NCI-H748 (cell line): ENCODE data around the gene LRSAM1.

Experiments
- DNase-seq: peaks from one replicate; lab custom pipeline; 2025; ENCODE audit not compliant: unreplicated experiment; lab: John Stamatoyannopoulos, UW

The LRSAM1 gene

DNA sequence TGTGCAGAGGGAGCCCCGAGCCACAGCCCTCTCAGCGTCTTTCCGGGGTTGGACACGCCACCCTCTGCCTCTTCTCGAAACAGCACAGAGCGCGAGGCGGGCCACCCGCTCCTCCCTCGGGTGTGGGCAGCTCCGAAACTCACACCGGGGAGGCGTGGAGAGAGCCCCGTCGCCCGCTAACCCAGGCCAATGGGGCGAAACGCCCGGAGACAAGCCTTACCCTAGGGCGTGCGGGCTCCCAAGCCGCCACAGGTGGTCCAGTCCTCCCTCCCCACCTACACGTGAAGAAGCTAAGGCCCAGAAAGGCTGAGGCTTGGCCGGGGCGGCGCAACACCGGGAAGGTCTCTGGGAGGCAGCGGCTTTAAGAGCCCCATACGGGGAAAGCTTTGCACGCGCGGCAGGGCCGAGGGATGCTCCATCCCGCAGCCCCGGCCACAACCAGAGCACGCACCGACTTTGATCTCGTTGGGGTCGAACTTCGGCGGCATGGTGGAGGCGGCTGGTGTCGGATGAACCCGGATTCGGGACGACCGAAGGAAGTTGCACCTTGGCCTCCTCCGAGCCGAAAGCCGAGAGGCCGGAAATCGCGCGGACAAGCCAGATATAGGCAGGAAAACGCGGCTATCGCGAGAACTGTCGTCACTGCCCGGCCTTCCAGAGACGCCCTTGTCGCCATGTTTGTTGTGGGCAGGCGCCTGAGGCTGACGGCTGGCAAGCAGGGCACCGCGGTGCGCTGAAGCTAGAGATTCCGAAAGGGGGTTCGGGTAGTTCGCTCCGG lies at the start of gene LRSAM1, which contains the start of gene RPL12:
TSS of gene LRSAM1 (plus strand) at position 681 of the 778 bp plus-strand sequence. CDS start 3,018 bp downstream, outside the sequence.
TSS of gene RPL12 (minus strand) at position 577 of the 778 bp plus-strand sequence. CDS start at position 488, 89 bp downstream.
- DNase-seq, result peak; percentile 95

DNA sequence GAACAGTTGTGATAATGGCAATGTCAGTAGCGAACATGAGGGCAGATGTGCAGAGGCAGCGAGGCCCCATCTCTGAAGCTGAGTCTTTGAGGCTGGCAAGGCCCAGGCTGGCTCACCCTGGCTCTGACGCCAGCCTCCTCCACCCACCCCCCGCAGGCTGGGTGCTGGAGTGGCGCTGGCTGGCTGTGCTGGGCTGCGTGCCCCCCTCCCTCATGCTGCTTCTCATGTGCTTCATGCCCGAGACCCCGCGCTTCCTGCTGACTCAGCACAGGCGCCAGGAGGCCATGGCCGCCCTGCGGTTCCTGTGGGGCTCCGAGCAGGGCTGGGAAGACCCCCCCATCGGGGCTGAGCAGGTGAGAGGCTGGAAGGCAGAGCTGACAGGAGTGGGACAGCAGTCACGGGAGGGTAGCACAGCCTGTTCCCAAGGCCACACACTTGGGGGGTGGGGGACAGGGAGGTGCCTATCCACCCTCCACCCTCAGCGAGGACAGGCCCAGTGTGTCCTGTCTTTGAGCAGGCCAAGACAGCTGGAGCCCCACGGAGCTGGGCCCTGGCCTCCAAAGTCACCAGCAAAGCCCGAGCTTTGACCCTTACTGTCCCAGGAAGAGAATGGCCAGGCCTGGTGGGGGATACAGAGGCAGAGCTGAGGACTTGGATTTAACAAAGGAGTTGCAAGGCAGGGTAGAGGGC lies 48.8 kb upstream of the LRSAM1 start:
- no peak for DNase-seq

DNA sequence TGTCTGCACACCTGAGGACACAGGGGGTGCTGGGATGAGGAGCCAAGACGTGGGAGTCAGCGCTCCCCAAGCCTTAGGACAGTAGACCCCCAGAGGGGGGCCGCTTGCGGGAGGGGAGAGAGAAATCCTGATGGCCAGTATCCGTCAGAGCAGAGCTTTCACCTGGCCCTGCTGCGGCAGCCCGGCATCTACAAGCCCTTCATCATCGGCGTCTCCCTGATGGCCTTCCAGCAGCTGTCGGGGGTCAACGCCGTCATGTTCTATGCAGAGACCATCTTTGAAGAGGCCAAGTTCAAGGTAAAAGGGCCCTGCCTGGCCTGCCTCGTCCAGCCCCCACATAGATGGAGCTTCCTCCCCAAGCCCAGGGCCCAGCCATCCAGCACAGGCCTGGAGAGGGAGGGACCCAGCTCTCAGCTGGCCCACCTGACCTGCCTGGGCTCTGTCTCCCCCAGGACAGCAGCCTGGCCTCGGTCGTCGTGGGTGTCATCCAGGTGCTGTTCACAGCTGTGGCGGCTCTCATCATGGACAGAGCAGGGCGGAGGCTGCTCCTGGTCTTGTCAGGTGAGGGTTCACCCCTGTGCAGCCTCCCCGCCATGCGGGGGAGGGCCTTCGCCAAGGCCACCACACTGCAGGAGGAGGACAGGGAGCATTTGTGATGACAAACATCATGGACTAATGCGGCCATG lies 47.7 kb upstream of the LRSAM1 start:
- DNase-seq, result no peak

DNA sequence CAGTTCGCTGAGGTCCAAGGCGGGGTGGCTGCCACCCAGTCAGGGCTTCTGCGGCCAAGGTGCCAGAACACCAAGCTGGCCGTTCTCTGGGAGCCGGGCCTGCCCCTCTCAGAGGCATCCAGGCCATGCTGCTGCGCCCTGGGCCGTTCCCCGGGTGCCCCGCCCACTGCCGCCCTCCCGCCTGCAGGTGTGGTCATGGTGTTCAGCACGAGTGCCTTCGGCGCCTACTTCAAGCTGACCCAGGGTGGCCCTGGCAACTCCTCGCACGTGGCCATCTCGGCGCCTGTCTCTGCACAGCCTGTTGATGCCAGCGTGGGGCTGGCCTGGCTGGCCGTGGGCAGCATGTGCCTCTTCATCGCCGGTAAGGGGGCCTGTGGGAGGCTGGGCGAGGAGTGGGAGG lies 46.7 kb upstream of the LRSAM1 start:
- DNase-seq, result no peak

DNA sequence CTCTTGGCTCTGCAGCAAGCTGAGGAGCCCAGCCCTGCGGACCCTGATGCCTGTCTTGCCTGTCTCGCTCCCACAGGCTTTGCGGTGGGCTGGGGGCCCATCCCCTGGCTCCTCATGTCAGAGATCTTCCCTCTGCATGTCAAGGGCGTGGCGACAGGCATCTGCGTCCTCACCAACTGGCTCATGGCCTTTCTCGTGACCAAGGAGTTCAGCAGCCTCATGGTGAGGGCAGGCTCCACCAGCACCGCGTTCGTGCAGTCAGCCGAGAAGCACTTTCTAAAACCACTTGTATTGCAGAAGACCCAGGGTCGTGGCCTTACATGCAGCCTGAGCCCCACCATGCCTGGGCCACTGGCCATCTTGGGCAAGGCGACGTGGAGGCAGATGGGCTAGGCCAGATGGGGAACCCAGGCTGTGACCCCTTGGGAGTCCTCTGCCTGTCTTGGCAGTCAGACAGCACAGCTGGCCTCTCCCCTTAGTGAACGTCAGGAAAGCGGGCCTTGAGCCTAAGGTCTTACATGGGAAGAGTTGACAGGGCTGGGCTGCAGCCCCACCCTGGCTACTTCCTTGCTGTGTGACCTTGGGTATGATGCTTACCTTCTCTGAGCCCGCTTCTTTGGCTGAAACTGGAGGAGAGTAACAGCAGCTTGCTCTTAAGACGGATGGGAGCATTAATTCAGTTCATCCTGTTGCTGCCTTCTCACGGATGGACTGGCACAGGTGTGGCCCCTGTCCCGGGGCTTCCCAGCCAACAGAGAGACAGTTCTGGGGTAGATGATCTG lies 45.8 kb upstream of the LRSAM1 start:
- DNase-seq, result no peak

DNA sequence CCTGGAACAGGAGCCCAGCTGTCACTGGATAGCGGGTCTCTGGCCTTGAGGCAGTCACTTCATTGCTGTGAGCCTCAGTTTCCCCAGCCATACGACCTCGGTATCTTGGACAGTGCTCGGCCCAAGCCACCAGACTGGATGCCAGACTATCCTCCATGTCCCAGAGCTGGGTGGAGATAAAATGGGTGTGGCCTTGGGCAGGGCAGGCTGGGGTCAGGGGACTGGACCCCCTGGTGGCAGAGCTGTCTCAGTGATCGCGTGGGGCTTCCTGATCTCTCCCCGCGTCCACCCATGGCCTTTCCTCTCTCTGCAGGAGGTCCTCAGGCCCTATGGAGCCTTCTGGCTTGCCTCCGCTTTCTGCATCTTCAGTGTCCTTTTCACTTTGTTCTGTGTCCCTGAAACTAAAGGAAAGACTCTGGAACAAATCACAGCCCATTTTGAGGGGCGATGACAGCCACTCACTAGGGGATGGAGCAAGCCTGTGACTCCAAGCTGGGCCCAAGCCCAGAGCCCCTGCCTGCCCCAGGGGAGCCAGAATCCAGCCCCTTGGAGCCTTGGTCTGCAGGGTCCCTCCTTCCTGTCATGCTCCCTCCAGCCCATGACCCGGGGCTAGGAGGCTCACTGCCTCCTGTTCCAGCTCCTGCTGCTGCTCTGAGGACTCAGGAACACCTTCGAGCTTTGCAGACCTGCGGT lies 44.4 kb upstream of the LRSAM1 start:
- DNase-seq, result no peak

DNA sequence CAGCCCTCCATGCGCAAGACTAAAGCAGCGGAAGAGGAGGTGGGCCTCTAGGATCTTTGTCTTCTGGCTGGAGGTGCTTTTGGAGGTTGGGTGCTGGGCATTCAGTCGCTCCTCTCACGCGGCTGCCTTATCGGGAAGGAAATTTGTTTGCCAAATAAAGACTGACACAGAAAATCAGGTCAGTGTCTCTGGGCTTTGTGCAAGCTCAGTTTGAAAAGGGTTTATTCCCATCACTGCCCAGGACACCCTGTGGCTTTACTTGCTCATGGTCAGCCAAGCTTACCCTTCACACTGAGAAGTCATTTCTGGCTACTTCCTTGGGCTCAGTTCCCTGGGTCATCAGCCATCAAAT lies 43.8 kb upstream of the LRSAM1 start:
- no peak for DNase-seq

DNA sequence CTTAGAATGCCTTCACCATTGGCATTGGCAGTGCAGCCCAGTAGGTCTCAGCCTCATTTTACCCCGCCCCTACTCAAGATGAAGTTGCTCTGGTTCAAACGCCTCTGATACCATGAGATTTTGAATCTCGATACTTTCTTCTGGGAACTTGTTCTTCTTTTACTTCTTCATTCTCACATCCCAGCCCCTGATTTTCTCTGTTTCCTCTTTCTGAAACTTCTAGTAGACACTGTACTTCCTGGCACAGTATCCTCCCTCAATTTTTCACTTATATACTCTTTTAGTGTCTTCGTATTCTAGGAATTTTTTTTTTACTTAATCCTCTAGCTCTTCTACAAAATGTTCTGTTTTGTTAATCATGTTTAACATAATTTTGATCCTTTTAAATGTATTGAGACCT lies 40.2 kb upstream of the LRSAM1 start:
- DNase-seq, result no peak

DNA sequence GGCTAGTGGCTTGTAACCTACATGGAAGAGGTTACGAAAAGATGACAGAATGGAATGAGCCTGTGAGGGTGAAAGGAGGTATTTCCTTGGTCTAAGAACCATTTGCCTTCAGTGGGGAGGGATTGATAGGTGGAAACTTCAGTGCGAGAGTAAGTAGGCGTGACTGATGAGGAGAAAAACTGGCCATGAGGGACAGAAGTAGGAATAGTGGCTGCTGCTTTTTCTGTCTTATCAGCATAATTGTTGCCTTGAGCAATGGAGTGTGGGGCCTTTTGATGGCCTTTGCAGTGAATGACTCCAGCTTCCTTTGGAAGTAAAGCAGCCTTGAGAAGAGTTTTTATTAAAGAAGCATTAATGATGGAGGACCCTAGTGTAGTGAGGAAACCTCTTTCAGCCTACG lies 36.2 kb upstream of the LRSAM1 start:
- no peak for DNase-seq

DNA sequence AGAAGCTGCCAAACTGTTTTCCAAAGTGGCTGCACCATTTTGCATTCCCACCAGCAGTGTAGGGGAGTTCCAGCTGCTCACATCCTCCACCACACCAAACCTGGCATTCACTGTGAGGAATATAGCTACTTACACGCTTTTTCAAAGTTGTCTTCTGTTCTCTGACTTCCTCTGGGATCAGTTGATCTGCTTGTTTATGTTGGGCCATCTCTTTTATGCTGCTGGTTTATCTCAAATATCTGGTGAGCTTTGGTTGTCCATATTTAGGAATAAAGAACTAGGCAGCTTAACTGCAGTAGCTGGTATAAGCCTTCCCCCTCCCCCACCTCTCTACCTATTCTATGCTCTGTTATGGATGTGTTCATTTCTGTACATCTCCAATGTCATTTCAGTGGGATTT lies 35.7 kb upstream of the LRSAM1 start:
- DNase-seq, result no peak

DNA sequence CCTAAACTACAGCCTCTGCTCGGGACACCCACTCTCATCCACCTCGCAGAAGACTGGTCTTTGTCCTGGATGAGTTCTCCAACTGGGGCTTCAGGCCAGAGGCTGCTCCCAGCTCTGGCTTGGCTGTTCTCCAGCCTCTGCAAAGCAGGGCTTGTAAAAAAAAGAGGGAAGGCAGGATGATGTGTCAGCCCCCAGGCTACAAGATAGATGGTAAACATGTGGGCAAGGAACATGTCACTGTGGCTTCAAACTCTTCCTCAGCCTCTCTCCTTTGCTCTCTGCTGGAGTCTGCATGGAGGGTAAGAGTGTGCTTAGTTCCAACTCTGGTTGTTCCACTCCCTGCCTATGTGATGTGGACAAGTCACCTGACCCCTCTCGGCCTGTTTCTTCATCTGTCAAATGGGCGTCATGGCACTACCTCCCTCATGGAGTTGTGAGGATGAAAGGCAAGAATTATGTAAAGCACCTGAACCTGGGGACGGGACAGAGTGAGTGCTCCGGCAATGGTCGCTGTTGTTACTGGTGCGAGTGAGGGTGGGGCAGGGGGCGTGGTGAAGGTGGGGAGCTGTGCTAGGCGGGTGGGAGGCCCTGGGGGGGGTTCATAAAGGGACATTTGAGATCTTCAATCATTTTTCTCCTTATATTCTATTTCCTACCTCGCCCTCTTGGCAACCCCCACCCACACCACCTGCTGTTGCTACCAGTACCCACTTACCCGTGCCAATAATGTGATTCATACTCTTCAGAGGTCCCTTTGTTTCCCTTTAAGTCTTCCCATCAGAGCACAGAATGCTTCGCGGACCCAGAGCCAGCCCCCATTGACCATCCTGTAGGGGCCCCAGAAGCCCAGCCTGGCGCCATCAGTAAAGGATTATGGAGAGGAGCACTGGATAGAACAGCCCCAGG lies 33.9 kb upstream of the LRSAM1 start:
- DNase-seq, result peak; percentile 46

DNA sequence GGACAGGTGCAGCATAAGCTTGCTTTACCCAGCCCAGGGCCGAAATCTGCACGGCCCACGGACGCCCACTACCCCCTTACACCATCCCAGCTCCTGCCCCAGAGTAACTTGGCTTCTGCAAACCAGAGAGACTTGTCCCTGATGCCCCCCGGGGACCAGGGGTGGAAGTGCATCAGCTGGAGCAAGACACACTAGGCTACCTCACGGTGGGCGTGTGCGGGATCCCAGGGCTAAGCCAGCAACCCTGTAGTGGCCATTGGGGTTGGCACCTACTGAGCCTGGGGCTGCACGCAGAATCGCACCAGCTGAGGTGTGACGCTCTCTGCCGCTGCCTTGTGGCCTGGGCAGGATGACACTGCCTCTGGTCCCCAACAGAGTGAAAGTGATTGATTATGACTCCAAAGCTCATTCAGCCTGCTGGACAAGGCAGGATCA lies 33.3 kb upstream of the LRSAM1 start:
- peak; percentile 63 for DNase-seq

DNA sequence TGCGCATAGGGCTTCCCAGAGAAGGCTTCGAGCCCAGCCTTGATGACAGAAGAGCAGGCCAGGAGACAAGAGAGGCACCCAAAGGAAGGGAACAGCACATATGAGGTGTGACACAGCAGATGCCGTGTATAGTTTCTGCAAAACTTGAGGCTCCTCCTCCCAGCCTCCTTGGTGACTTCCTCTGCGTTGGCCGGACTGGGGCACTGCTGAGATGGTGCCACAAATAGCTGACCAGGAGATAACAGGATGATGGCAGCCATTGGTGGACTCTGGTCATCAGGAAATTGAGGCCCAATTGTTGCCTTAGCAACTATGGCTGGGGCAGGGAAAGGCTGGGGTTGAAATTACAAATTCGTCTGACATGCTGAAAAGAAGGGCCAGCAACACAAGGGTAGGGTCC lies 32.0 kb upstream of the LRSAM1 start:
- DNase-seq, result no peak

DNA sequence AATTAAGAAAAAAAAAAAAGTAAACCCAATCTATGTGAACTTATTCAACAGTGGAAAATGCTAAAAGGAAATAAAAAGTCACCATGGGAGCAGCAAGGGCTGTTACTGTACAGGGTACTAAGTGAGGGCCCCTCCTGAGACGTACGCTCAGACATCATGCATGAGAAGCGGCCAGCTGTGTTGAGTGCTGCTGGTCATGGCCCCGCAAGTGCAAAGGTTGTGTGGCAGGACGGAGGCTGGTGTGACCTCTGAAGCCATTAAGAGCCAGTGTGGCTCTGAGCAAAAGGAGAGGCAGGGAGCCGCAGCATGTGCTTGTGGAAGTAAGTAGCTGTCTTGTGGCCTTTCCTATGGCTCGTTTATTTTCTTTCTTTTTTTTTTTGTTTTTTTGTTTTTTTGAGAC lies 30.3 kb upstream of the LRSAM1 start:
- no peak for DNase-seq

DNA sequence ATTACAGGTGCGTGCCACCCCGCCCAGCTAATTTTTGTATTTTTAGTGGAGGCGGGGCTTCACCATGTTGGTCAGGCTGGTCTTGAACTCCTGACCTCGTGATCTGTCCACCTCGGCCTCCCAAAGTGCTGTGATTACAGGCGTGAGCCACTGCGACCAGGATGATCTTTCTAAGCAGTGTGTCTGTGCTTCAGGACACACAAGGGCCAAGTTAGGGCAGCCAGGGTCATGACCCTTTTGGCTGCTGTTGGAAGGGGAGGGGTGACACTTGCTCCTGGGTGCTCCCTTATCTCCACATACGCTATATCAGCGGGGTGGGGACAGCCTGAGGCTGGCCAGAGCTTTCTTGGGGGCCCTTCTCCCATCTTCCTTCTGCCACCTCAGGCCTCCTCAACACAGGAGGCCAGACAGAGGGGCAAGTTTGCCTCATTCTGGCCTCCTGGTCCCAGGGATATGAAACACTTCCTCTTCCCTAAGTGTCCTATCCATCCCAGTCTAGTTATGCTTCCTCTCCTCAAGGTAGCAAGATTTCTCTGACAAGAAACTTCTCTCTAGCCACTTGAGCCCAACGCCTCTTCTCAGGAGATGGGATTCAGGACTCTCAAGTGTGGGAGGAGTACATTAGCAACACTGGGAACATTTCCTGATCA lies 29.1 kb upstream of the LRSAM1 start:
- DNase-seq, result no peak

DNA sequence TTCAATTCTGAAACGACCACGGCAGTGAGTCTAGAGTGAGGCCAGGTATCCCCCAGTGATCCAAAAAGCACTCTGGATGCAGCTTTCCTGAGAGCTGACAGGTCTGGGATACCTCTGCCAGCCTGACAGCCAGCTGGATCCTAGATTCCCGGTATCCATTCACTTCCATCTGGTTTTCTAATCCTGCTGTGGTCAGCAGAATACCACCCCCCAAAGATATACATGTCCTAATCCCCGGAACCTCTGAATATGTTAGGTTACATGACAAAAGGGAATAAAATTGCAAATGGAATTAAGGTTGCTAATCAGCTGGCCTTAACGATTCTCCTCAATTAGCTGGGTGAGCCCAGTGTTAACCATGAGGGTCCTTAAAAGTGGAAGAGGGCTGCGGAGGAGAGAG lies 28.5 kb upstream of the LRSAM1 start:
- DNase-seq, result no peak

DNA sequence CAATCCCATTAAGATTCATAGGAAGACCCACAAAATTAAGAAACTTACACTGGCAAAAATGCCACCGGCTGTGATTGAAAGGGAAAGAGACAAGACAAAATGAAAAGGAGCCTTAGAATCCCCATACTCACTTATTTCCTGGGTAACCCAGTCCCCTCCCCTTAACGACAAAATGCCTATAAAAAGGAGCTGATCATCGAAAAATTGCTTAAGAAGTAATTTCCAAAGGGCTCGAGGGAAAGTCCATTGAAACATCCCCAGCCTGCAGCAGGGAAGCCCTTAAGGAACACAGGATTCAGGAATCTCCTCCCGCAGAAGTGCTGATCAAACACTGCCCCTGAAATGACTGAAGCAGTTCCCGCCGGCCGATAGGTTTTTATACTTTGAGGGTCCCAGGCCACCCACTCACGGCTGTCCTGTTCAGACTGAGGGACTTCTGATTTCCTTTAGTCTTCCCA lies 27.8 kb upstream of the LRSAM1 start:
- no peak for DNase-seq

DNA sequence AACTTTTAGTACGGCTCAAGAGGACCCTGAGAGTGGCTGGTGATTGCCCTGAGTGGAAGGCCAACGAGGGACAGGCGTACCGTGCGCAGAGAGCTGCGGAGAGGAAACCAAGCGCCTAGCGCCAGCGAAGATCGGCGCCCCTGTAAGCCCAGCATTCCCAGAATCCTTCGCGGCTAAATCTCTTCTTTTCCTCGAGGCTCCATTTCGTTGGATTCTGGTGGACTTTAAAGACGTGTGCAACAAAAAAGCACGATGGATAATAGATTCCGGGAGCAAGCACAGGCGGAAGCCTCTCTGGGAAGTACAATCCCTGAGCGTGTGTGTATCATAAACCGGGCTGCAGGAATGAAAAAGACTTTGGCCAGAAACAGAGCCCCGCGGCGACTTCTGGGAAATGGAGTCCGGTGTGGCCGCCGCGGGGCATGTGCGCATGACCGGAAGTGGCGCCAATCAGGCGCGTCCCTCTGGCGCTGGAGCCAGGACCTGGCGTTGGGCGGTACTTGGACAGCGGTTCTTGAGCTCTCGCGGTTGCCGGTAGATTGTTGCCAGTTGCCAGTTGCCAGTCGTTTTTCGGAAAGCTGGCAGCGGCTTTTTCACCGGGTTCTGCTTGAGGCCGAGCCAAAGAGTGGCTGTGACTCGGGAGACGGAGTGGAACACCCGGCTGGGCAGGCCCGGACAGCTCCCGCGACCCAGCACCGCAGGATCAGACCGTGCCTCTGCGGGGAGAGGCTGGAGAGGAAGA lies 27.2 kb upstream of the LRSAM1 start, which contains the start of gene ZNF79:
TSS of gene ZNF79 (plus strand) at position 449 of the 742 bp plus-strand sequence. CDS start 406 bp downstream, outside the sequence.
- DNase-seq, result peak; percentile 91
